ENCODE measurements around the gene STUB1. TPM values are rescaled to one million over a fixed set of nuclear protein-coding genes. Genes with fewer than 3 reads are reported as not detected.

STUB1 gene
- total and polyA plus RNA-seq, 2 experiments from 2014 or later: 91.7 to 108 TPM

- TF ChIP-seq ZNF114 (CRISPR knock-in tag; IDR thresholded peaks at IDR 0.05): no peak
- TF ChIP-seq REST (IDR thresholded peaks at IDR 0.05; ENCODE audit: unreplicated experiment): no peak
- TF ChIP-seq ZNF462 (CRISPR knock-in tag; IDR thresholded peaks at IDR 0.05): no peak
- TF ChIP-seq ZNF331 (CRISPR knock-in tag; IDR thresholded peaks at IDR 0.05; ENCODE audit: low read depth): no peak
- TF ChIP-seq CTCF (conservative IDR thresholded peaks at IDR 0.05; ENCODE audit: low read depth in 2 of 2): no peak
- TF ChIP-seq POLR2AphosphoS5 (IDR thresholded peaks at IDR 0.05; ENCODE audit: low read depth): no peak
- no peak overlapping the region for H2AFZ ChIP-seq
- no peak overlapping the region for H3K4me3 Mint-ChIP-seq
- H3K4me1 ChIP-seq (ENCODE audit: insufficient read depth): no peaks in the 10 kb centered on the region
- no peaks in the 10 kb centered on the region for H3K9me3 Mint-ChIP-seq
- no peaks in the 10 kb centered on the region for H3F3A ChIP-seq (replicated peaks; ENCODE audit: low read depth)
- no peaks in the 10 kb centered on the region for H3K9me2 ChIP-seq (ENCODE audit: insufficient read depth)
- no peak overlapping the region for H3K27ac Mint-ChIP-seq
- DNase-seq (ENCODE audit: low spot score): no peak
- H3K79me2 ChIP-seq (replicated peaks; ENCODE audit: insufficient read depth): no peaks in the 10 kb centered on the region
- no peak overlapping the region for H3K27ac ChIP-seq (ENCODE audit: low read depth)
- H3K36me3 Mint-ChIP-seq (ENCODE audit: low read depth): peaks cover 8% of the 10 kb centered on the region; the same call in 1 of the 3 replicates
- no peaks in the 10 kb centered on the region for H4K20me1 ChIP-seq (replicated peaks; ENCODE audit: insufficient read depth)
- H3K27me3 Mint-ChIP-seq (ENCODE audit: insufficient read depth, low read depth, poor library complexity): peaks cover 4% of the 10 kb centered on the region
- no peak overlapping the region for H3K4me3 ChIP-seq
- ATAC-seq: no peak
- H3K36me3 ChIP-seq (ENCODE audit: insufficient read depth): no peaks in the 10 kb centered on the region
- H3K4me2 ChIP-seq: no peak overlapping the region
- H3K27me3 ChIP-seq (ENCODE audit: insufficient read depth): no peaks in the 10 kb centered on the region
- no peaks in the 10 kb centered on the region for H3K4me1 Mint-ChIP-seq
Measured at GRCh38 chr16:659618-660017, 20.6 kb upstream of the STUB1 start.

Data from GM23338 (cell line).